Osteocyte (in vitro differentiated cells): ENCODE results near the gene CNTN5. TPM values are rescaled to one million over a fixed set of nuclear protein-coding genes. Genes with fewer than 3 reads are reported as not detected.

Source experiments
- DNase-seq: peaks from one replicate; pipeline ENCODE4 v3.0.0; 2021; ENCODE audit warnings: mixed read lengths; ENCODE audit not compliant: unreplicated experiment; ENCODE audit errors: extremely low spot score
- H3K27ac Mint-ChIP-seq: one replicate; pipeline ENCODE4 v1.8.0; 2021; ENCODE audit warnings: mild to moderate bottlenecking, mixed read lengths; ENCODE audit not compliant: unreplicated experiment
- H3K27me3 Mint-ChIP-seq: one replicate; pipeline ENCODE4 v1.8.0; 2021; ENCODE audit warnings: mixed read lengths; ENCODE audit not compliant: unreplicated experiment
- H3K36me3 Mint-ChIP-seq: one replicate; pipeline ENCODE4 v1.8.0; 2021; ENCODE audit warnings: mixed read lengths; ENCODE audit not compliant: unreplicated experiment
- H3K4me1 Mint-ChIP-seq: one replicate; pipeline ENCODE4 v1.8.0; 2021; ENCODE audit warnings: mixed read lengths; ENCODE audit not compliant: unreplicated experiment
- H3K4me3 Mint-ChIP-seq: one replicate; pipeline ENCODE4 v1.8.0; 2021; ENCODE audit warnings: mild to moderate bottlenecking, moderate library complexity, mixed read lengths; ENCODE audit not compliant: unreplicated experiment
- H3K9me3 Mint-ChIP-seq: one replicate; pipeline ENCODE4 v1.8.0; 2021; ENCODE audit warnings: mixed read lengths; ENCODE audit not compliant: unreplicated experiment
- total RNA-seq: library from RNA; stranded (reverse); gene quantifications from 2 replicates; pipeline ENCODE4 v1.2.1, GENCODE V29; 2021
- TF ChIP-seq, protein P1 (sequence below): fragments of 200-600 bp; sonication (generic); IDR thresholded peaks from 2 replicates; pipeline ENCODE4 v1.5.0; 2021; ENCODE audit warnings: antibody characterized with exemption, mild to moderate bottlenecking, moderate library complexity

CNTN5 gene
- total RNA-seq, 1 donor from 2014 or later: 0.30 TPM

GRCh38 chr11:99449345-99449744, 428.6 kb downstream of the CNTN5 start:
- no peaks in the 10 kb centered on the region for H3K36me3 Mint-ChIP-seq

DNA sequence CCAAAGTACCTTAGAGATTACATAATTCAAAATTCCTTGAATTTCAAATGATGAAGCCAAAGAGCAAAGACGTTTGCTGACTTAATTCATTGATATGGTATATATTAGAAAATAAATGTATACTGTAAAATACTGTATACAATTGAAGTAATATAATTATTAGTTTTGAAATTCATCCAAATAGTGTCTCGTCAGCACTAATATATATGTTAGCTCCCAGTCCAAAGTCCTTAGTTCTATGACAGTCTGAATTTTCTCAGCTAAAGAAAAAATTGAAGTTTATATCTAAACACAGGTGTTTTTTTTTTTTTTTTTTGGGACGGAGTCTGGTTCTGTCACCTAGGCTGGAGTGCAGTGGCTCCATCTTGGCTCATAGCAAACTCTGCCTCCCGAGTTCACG, 431.3 kb downstream of the CNTN5 start:
- Mint-ChIP-seq H3K4me1 (no peaks in the 10 kb centered on the region), H3K36me3 (no peaks in the 10 kb centered on the region), H3K4me3 (no peak overlapping the region), H3K27me3 (peaks cover 24% of the 10 kb centered on the region), H3K9me3 (no peaks in the 10 kb centered on the region), H3K27ac (no peak overlapping the region)
- TF ChIP-seq, protein P1, sequence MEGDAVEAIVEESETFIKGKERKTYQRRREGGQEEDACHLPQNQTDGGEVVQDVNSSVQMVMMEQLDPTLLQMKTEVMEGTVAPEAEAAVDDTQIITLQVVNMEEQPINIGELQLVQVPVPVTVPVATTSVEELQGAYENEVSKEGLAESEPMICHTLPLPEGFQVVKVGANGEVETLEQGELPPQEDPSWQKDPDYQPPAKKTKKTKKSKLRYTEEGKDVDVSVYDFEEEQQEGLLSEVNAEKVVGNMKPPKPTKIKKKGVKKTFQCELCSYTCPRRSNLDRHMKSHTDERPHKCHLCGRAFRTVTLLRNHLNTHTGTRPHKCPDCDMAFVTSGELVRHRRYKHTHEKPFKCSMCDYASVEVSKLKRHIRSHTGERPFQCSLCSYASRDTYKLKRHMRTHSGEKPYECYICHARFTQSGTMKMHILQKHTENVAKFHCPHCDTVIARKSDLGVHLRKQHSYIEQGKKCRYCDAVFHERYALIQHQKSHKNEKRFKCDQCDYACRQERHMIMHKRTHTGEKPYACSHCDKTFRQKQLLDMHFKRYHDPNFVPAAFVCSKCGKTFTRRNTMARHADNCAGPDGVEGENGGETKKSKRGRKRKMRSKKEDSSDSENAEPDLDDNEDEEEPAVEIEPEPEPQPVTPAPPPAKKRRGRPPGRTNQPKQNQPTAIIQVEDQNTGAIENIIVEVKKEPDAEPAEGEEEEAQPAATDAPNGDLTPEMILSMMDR: no peak
- no peak for DNase-seq

More at GRCh38 chr11:99449345-99449744, 428.6 kb downstream of the CNTN5 start:
- TF ChIP-seq, protein P1: no peak
- H3K27ac Mint-ChIP-seq: no peak overlapping the region
- H3K27me3 Mint-ChIP-seq: peaks cover 19% of the 10 kb centered on the region
- no peaks in the 10 kb centered on the region for H3K4me1 Mint-ChIP-seq
- no peak overlapping the region for H3K4me3 Mint-ChIP-seq
- no peaks in the 10 kb centered on the region for H3K9me3 Mint-ChIP-seq
- DNase-seq: no peak

DNA sequence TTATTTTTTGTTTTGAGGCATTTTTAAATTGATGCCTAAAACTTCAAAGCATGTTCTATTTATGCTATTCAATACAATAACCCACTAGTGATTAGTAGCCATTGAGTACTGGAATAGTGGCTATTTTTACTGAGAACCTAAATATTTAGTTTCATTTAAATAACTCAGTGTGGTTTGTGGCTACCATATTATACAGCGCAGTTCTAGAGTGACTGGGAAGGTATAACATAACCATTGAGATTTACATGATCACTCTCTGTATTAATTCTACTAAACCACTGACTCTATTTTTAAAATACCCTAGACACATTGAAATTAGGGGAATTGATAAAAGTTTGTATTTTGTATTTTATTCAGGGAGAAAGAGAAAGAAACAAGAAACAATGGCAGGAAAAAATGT, 441.2 kb downstream of the CNTN5 start:
- Mint-ChIP-seq H3K4me3 (no peak overlapping the region), H3K4me1 (no peaks in the 10 kb centered on the region), H3K27ac (no peak overlapping the region), H3K36me3 (no peaks in the 10 kb centered on the region), H3K9me3 (no peaks in the 10 kb centered on the region), H3K27me3 (peaks cover 21% of the 10 kb centered on the region)
- no peak for DNase-seq
- TF ChIP-seq, protein P1: no peak

DNA sequence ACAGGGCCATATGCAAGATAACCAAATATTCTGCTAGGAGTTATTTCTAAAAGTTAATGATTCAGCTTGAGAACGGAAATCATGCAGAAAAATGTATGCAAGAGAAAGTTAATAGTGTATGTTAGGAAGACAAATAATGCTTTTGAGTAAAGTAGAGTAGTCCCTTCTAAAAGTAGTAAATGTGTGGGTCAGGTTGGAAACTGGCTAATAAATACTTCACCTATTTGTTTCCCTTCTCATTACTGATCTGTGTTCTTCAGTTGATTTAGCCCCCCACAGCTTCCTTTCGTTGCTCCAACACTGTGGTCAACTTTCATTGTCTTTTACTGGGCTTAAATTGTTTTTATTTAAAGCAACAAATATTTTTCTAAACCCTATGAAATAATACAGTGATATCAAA, 444.2 kb downstream of the CNTN5 start:
- TF ChIP-seq, protein P1: no peak
- H3K27me3 Mint-ChIP-seq: peaks cover 25% of the 10 kb centered on the region
- H3K9me3 Mint-ChIP-seq: no peaks in the 10 kb centered on the region
- no peaks in the 10 kb centered on the region for H3K36me3 Mint-ChIP-seq
- no peak for DNase-seq
- H3K4me3 Mint-ChIP-seq: no peak overlapping the region
- no peak overlapping the region for H3K27ac Mint-ChIP-seq
- H3K4me1 Mint-ChIP-seq: no peaks in the 10 kb centered on the region

- Mint-ChIP-seq H3K4me3 (no peak overlapping the region), H3K36me3 (no peaks in the 10 kb centered on the region), H3K27me3 (peaks cover 36% of the 10 kb centered on the region), H3K4me1 (no peaks in the 10 kb centered on the region), H3K27ac (no peak overlapping the region), H3K9me3 (peaks cover 4% of the 10 kb centered on the region)
- TF ChIP-seq, protein P1: no peak
- DNase-seq: no peak
Observed at GRCh38 chr11:99489581-99489980, 468.8 kb downstream of the CNTN5 start.
